Endothelial cell of umbilical vein (primary cell): ENCODE results near the gene ADAP1.

ENCODE experiments used
- CTCF ChIP-seq, 2 donors: IDR thresholded peaks; 1 replicate in 1 of 2; 2 replicates in 1 of 2; pipeline ENCODE4 v1.5.1; 2011; ENCODE audit warnings: low read length in 2 of 2, mild to moderate bottlenecking in 2 of 2, moderate library complexity in 2 of 2, control low read depth in 1 of 2, inconsistent platforms in 1 of 2, low read depth in 1 of 2; ENCODE audit not compliant: insufficient read depth in 1 of 2; ENCODE audit errors: extremely low read depth in 1 of 2
- EZH2 ChIP-seq: IDR thresholded peaks from 2 replicates; pipeline ENCODE4 v1.6.1; 2012; ENCODE audit warnings: borderline replicate concordance, low read depth, mild to moderate bottlenecking, moderate library complexity, low read length, inconsistent platforms; ENCODE audit not compliant: severe bottlenecking
- POLR2A ChIP-seq: IDR thresholded peaks from 2 replicates; pipeline ENCODE4 v1.6.1; 2012; ENCODE audit warnings: low read depth, mild to moderate bottlenecking, control low read depth, low read length
- POLR2AphosphoS5 ChIP-seq: IDR thresholded peaks from 2 replicates; pipeline ENCODE4 v1.6.1; 2012; ENCODE audit warnings: low read depth, mild to moderate bottlenecking, control low read depth, low read length, moderate library complexity; ENCODE audit not compliant: insufficient read depth
- TF ChIP-seq, protein P1 (sequence below): IDR thresholded peaks from 2 replicates; pipeline ENCODE4 v1.6.1; 2011; ENCODE audit not compliant: insufficient read depth, insufficient read length

- TF ChIP-seq POLR2AphosphoS5 (no peak), CTCF (IDR thresholded peaks at IDR 0.05; ENCODE audit: extremely low read depth in 1 of 2, insufficient read depth in 1 of 2, low read depth in 1 of 2, low read length in 2 of 2) (no peak), EZH2 (no peak), POLR2A (no peak)
- TF ChIP-seq, protein P1, sequence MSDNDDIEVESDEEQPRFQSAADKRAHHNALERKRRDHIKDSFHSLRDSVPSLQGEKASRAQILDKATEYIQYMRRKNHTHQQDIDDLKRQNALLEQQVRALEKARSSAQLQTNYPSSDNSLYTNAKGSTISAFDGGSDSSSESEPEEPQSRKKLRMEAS: no peak
Observed at GRCh38 chr7:999941-1000935, 45.8 kb upstream of the ADAP1 start.
